Gastroesophageal sphincter (tissue), 3 donors: ENCODE measurements around the gene HOXA5.

Source experiments
- CTCF ChIP-seq, 4 experiments: fragments of 200-600 bp in 2 of 4; fragments of 450-650 bp in 2 of 4; sonication (generic) in 1 of 4; IDR thresholded peaks; one replicate each; pipeline ENCODE4 v1.5.1; 2017 to 2019; ENCODE audit warnings: antibody characterized with exemption in 4 of 4, mild to moderate bottlenecking in 2 of 4, moderate library complexity in 2 of 4
- POLR2A ChIP-seq, 2 donors: fragments of 450-650 bp; IDR thresholded peaks; one replicate each; pipeline ENCODE4 v1.6.1; 2017; ENCODE audit warnings: antibody characterized with exemption in 2 of 2, mild to moderate bottlenecking in 2 of 2, moderate library complexity in 1 of 2
- POLR2AphosphoS5 ChIP-seq: sonication (generic); formaldehyde crosslinking; IDR thresholded peaks from one replicate; pipeline ENCODE4 v1.6.1; 2017; ENCODE audit warnings: antibody characterized with exemption

GRCh38 chr7:27134392-27134791 is 9.1 kb downstream of the HOXA5 start:
- TF ChIP-seq CTCF (IDR thresholded peaks at IDR 0.05): no peak
- peak; percentile 54 for TF ChIP-seq POLR2AphosphoS5
- TF ChIP-seq POLR2A (IDR thresholded peaks at IDR 0.05): no peak
